Myocyte (in vitro differentiated cells): Measurements from ENCODE around the gene UBFD1. TPM values are rescaled to one million over a fixed set of nuclear protein-coding genes. Genes with fewer than 3 reads are reported as not detected.
A peak's percentile ranks its signal among the peaks of the same experiment; 100 is the strongest.
"Not testable (repeated sequence)": the region's sequence is repeated elsewhere in the genome, so short reads cannot be mapped to it uniquely, and the experiment has no call there.

Experiments
- DNase-seq: peaks from one replicate; pipeline ENCODE4 v3.0.0-alpha.2; 2012; ENCODE audit warnings: low read depth
- total RNA-seq: library from RNA; depleted of rRNA; stranded (reverse); fragments of >200 nt; gene quantifications from 2 replicates; pipeline ENCODE4 v1.2.3, GENCODE V29; 2014

UBFD1 gene
- total RNA-seq, 1 donor from 2014 or later: 234 TPM

- peak; percentile 65 for DNase-seq
These were observed 39.7 kb downstream of the UBFD1 start for GRCh38 chr16:23597003-23597756.

- DNase-seq: no peak
These were observed 50.2 kb downstream of the UBFD1 start for GRCh38 chr16:23607726-23608125.

- DNase-seq: no peak
These were observed 50.7 kb downstream of the UBFD1 start for GRCh38 chr16:23608194-23608593.

- no peak for DNase-seq
These were observed 52.4 kb downstream of the UBFD1 start for GRCh38 chr16:23609929-23610328.

DNA sequence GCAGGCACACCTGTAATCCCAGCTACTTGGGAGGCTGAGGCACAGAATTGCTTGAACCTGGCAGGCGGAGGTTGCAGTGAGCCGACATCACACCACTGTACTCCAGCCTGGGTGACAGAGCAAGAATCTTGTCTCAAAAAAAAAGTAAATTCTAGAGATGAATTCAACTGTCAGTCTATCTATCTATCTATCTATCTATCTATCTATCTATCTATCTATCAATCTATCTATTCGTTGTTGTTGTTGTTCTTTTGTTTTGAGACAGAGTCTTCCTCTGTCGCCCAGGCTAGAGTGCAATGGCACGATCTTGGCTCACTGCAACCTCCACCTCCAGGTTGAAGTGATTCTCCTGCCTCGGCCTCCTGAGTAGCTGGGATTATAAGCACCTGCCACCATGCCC, 53.4 kb downstream of the UBFD1 start:
- not testable (repeated sequence) for DNase-seq

DNA sequence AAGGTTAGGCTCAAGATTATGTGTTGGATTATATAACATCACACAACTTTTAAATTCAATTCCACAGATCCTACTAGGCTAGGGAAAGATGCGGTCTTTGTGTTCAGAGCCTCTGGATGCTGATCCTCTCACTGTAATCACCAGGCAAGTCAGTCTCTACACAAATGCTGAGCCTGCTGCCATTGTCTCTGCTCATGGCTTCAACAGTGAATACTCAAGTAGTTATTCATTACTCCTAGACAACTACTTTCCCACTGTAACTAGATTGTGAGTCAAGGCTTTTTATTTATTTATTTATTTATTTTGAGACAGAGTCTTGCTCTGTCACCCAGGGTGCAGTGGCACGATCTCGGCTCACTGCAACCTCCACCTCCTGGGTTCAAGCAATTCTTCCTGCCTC, 54.4 kb downstream of the UBFD1 start:
- no peak for DNase-seq

- no peak for DNase-seq
These were observed 58.3 kb downstream of the UBFD1 start for GRCh38 chr16:23615805-23616204.

Other genes with a start within 250 kb of the UBFD1 start
- 12.0 and 14.3 TPM in 2 replicates for gene COG7, start 104.5 kb upstream of the UBFD1 start, total RNA-seq
- gene GGA2, start 47.2 kb upstream of the UBFD1 start, total RNA-seq: 42.5 and 52.5 TPM in 2 replicates
- gene EARS2, start 377 bp upstream of the UBFD1 start, total RNA-seq: 37.5 and 50.0 TPM in 2 replicates
- gene NDUFAB1, start 38.6 kb downstream of the UBFD1 start, total RNA-seq: 199 and 205 TPM in 2 replicates
- gene PALB2, start 83.6 kb downstream of the UBFD1 start, total RNA-seq: 15.9 and 16.8 TPM in 2 replicates
- 51.2 and 54.9 TPM in 2 replicates for gene DCTN5, start 83.7 kb downstream of the UBFD1 start, total RNA-seq
- 0.96 and 1.6 TPM in 2 replicates for gene PLK1, start 121.2 kb downstream of the UBFD1 start, total RNA-seq
- gene ERN2, start 155.5 kb downstream of the UBFD1 start, total RNA-seq: not detected in 2 replicates
- not detected in 2 replicates for gene CHP2, start 197.3 kb downstream of the UBFD1 start, total RNA-seq